Measurements from ENCODE around the gene ING2.
"Not testable (repeated sequence)": the region's sequence is repeated elsewhere in the genome, so short reads cannot be mapped to it uniquely, and the experiment has no call there.

The ING2 gene

DNA sequence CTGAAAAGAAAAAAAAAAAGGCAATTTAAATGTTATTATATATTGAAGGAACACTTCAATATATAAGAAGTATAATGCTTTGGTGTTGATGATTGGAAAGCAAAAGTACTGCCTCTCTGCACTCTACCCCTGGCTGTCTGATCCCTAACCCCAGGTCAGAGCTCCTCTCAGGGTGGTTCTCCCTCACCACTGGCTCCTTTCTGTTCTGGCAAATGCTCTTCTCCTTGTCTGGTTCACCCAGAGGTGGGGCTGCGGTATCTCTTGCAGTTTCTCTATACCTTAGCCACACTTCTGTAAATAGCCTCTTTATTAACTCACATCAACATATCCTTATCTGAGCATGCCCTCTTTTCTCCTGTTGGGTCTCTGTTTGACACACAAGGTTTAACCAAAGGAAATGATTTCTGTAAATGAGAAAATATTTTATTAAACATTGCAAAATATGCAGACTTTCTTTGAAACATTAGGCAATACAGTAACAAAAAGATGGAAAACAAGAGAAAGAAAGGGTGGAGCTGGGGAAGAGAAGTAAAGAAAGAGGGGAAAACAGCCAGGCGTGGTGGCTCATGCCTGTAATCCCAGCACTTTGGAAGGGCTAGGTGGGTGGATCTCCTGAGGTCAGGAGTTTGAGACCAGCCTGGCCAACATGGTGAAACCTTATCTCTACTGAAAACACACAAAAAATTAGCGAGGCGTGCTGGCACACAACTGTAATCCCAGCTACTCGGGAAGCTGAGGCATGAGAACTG is 45.7 kb downstream of the ING2 start:
- no peak for DNase-seq (ENCODE audit: low read depth)

DNA sequence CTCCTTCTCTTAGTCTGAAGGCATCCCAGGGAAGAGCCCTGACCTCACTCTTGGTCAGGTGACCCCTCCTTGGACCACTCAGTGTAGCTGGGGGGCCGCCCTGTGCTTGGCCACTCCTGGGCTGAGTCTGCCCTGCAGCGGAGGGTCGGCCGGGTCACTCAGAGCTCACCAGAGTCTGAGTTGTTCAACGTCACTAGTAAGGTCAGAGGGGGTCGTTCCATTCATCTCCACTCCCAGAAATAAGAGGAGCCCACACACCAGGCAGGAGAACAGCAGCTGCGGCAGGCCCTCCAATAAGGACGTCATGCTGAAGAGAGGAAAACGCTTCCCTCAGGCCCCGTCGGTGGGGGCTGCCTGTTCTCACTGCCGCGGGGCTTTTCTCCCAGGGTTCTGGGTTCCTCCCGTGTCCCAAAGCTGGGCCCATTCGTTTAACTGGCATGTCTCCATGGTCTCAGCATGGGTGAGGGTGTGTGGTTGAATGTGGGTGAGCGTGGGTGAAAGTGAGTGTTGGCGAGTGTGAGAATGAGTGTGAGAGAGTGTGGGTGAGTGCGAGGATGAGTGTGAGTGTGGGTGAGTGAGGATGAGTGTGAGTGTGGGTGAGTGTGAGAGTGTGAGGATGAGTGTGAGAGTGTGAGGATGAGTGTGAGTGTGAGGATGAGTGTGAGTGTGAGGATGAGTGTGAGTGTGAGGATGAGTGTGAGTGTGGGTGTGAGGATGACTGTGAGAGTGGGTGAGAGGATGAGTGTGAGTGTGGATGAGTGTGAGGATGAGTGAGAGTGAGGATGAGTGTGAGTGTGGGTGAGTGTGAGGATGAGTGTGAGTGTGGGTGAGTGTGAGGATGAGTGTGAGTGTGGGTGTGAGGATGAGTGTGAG is 47.7 kb downstream of the ING2 start:
- no peak for DNase-seq (ENCODE audit: low read depth)

DNA sequence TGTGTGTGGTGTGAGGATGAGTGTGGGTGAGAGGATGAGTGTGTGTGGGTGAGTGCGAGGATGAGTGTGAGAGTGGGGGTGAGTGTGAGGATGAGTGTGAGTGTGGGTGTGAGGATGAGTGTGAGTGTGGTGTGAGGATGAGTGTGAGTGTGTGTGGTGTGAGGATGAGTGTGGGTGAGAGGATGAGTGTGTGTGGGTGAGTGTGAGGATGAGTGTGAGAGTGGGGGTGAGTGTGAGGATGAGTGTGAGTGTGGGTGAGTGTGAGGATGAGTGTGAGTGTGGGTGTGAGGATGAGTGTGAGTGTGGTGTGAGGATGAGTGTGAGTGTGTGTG is 48.3 kb downstream of the ING2 start:
- DNase-seq (ENCODE audit: low read depth): not testable (repeated sequence)

DNA sequence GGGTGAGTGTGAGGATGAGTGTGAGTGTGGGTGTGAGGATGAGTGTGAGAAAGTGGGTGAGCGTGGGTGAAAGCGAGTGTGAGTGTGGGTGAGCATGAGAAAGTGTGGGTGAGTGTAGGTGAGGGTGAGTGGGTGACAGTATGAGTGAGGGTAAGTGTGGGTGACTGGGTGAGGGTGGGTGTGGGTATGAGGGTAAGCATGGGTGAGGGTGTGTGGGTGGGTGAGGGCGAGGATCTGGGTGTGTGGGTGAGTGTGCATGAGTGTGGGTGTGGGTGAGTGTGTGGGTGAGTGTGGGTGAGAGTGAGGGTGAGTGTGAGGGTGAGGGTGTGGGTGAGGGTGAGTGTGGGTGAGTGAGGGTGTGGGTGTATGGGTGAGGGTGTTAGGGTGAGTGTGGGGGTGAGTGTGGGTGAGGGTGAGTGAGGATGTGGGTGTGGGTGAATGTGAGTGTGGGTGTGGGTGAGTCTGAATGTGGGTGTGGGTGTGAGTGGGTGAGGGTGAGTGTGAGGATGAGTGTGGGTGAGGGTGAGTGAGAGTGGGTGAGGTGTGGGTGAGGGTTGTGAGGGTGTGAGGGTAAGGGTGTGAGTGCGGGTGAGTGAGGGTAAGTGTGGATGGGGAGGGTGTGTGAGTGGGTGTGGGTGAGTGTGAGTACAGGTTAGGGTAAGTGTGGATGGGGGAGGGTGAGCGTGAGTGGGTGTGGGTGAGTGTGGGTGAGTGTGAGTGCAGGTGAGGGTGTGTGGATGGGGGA is 48.9 kb downstream of the ING2 start:
- no peak for DNase-seq (ENCODE audit: low read depth)

DNA sequence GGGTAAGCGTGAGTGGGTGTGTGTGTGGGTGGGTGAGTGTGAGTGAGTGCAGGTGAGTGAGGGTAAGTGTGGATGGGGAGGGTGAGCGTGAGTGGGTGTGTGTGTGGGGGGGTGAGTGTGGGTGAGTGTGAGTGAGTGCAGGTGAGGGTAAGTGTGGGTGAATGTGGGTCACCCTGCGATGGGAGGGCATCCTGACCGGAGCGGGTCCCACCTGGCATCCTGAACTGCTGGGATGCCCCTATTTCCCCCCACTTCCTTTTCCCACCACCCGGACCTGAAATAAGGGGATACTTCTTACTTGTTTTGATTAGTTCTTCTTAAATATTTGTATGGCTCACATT is 49.5 kb downstream of the ING2 start:
- DNase-seq (ENCODE audit: low read depth): no peak

DNA sequence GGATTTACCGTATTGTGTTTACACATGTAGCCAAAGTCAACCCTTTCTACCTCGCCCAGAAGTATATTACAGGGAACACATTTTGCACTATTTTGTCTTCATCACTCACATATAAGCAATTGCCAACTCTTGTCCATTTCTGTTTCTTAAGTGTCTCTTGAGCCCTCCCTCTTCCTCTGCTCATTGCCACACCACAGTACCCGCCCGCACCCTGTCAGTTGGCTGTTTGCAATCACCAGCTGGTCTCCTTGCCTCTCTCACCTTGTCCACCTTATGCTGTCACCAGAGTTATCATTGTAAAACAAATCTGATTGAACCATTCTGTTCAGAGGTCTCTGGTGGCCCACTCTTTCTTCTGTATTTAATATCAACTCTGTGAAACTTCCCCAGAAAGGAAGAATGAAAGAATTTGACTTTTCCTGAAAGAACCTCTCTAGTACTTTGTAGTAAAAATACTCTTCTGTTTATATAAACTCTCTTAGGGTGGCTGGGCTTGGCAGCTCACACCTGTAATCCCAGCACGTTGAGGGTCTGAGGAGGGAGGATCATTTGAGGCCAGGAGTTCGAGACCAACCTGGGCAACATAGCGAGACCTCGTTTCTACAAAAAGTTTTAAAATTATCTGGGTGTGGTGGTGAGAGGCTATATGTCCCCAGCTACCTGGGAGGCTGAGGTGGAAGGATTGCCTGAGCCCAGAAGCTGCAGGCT is 50.2 kb downstream of the ING2 start:
- no peak for DNase-seq (ENCODE audit: low read depth)

DNA sequence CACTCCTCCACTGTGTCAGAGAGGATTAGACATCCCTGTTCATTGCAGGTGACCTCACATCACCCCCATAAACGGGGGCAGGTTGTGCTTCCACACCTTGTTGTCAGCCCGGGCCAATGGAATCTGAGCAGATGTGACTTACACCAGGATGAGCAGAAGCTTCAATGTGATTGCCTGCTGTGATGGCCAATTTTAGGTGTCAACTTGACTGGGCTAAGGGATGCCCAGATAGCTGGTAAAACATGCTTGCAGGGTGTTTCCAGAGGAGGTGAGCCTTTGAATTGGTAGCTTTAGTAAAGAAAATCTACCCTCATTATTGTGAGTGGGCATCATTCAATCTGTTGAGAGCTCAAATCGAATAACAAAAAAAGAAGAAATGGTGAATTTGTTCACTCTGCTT is 52.1 kb downstream of the ING2 start:
- no peak for DNase-seq (ENCODE audit: low read depth)

DNA sequence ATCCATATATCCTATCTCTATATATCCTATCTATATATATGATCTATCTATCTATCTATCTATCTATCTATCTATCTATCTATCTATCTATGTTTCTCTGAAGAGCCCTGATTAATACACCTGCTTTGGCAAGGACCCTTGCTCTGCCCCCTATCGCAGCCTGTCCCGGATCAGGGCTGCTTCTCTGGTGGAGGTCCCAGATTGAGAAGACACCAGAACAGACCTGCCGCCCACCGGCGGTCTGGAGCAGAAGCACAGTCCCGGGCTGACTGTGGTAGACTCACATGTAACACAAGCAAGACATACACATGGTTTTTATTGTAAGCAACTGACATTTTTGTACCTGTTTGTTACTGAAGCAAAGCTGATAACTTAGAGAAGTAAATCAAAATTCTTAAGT is 52.8 kb downstream of the ING2 start:
- no peak for DNase-seq (ENCODE audit: low read depth)

DNA sequence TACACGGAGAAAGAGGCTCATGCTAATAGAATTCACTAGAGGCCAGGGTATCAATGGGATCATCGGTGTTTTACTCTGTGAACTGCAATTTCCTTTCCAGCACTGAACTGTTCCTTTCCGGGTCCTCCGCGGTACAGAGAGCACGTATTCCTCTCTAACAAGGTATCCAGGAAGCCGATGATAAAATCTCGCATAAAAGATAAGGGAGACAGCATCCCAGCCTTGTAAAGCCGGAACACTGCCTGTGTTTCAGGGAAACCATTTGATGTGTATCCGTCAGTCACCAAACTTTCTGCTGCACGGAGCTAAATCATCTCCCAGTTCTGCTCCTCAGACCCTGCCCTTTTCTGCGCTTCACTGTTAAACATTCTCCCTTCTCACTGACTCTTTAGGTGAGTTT is 54.0 kb downstream of the ING2 start:
- DNase-seq (ENCODE audit: low read depth): no peak

DNA sequence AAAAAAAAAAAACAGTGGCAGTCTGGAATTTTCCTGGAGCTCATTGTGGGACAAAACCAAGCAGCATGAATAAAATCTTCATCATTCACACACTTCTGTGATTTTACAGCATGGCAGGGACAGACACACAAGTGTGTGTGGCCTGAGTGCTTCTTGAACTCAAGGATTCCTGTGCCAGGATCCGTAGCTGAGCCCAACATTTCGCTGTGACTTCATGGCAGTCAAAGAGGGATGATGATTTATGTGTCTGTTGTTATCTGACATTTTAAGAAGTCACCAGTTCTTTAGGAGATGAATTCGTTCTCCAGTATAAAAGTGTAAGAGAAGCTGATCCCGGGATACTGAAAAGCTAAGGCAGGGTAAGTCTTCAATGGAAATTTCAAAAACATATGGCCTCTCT is 57.0 kb downstream of the ING2 start:
- no peak for DNase-seq (ENCODE audit: low read depth)

Data from HS-5 (cell line).